ENCODE measurements around the gene C3orf49. TPM values are rescaled to one million over a fixed set of nuclear protein-coding genes. Genes with fewer than 3 reads are reported as not detected.

The C3orf49 gene
- not detected in 2 replicates for total RNA-seq

GRCh38 chr3:63819151-63819398 is at the start of gene C3orf49:
C3orf49 (plus strand) TSS chr3:63819299; CDS start chr3:63819472, 173 bp downstream.

DNA sequence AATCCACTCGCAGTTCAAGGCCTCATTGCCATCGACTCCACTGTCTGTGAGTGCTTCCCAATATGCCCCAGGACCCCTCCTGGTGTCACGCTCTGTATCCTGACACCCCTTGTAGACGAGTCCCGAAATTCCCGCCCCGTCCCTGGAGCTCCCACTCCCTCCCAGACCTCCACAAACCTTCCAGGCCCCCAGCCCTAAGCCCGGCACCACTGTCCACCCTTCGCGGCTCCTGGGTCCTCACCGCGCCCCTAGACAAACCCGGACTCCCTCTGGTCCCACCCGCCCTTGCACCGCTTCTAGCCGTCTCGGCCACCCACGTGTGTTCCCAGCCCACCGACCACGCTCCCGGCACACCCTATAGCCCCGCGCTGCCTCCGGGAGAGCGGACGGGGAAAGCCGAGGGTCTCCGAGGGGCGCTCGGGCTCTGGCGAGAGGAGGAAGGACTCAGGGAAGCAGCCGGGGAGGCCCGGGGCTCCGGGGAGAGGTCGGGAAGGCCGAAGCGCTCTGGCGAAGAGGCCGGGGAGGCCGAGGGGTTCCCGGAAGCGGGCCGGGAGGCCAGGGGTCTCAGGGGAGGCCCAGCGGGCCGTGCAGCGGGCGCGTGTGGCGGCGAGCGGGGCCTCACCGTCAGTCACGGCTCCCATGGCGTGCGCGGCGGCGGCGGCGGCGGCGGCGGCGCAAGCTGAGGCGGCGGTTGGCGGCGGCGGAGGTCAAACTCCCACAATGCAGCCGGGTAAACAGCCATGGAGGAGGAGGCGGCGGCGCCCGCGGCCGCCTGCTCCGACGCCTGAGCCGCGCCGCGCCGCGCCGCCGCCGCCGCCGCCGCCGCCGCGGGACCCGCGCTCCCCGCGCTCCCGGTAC is 44.3 kb downstream of the C3orf49 start, which contains the start of the genes ATXN7 and THOC7:
Gene ATXN7, plus strand, starts transcription at position 718 of the 858 bp plus-strand sequence. CDS start 48,732 bp downstream, outside the sequence.
Gene THOC7, minus strand, starts transcription at position 656 of the 858 bp plus-strand sequence. Its CDS starts 15 bp downstream, at position 641.

Other genes starting within 250 kb of the C3orf49 start
- gene SNTN, start 166.6 kb upstream of the C3orf49 start, total RNA-seq = not detected in 2 replicates
- 42.1 and 48.6 TPM in 2 replicates for gene THOC7, start 44.5 kb downstream of the C3orf49 start, total RNA-seq
- gene ATXN7, start 44.6 kb downstream of the C3orf49 start, total RNA-seq = 17.1 and 18.0 TPM in 2 replicates
- gene SCAANT1, start 93.1 kb downstream of the C3orf49 start, total RNA-seq = not detected in 2 replicates
- gene PSMD6, start 204.2 kb downstream of the C3orf49 start, total RNA-seq = 79.0 and 102 TPM in 2 replicates

All from vein endothelial cell (primary cell).